ENCODE data around the gene SIK3.
"Not testable (repeated sequence)": the region's sequence is repeated elsewhere in the genome, so short reads cannot be mapped to it uniquely, and the experiment has no call there.

The SIK3 gene

GRCh38 chr11:117042689-117043088, 55.5 kb downstream of the SIK3 start:
- DNase-seq: no peak

GRCh38 chr11:117039900-117040299, 58.3 kb downstream of the SIK3 start:
- DNase-seq: no peak

GRCh38 chr11:117039270-117039669, 59.0 kb downstream of the SIK3 start:
- no peak for DNase-seq

DNA sequence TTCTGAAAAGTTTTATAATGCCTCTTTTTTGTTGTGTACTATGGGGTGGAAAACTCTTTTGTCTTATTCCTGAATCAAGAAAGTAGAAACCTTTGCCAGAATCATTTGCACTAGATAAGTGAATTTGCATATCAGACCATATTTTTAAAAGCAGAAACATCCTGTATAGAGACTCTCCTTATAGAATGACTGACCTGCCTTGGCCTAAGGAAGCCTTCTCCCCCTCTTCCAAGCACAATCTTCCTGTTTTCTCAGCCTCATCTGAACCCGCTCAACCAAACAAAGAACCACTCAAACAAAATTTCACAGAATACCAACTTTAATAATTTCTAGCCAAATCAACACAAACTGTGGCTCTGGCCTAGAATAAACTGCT, 60.3 kb downstream of the SIK3 start:
- no peak for DNase-seq

DNA sequence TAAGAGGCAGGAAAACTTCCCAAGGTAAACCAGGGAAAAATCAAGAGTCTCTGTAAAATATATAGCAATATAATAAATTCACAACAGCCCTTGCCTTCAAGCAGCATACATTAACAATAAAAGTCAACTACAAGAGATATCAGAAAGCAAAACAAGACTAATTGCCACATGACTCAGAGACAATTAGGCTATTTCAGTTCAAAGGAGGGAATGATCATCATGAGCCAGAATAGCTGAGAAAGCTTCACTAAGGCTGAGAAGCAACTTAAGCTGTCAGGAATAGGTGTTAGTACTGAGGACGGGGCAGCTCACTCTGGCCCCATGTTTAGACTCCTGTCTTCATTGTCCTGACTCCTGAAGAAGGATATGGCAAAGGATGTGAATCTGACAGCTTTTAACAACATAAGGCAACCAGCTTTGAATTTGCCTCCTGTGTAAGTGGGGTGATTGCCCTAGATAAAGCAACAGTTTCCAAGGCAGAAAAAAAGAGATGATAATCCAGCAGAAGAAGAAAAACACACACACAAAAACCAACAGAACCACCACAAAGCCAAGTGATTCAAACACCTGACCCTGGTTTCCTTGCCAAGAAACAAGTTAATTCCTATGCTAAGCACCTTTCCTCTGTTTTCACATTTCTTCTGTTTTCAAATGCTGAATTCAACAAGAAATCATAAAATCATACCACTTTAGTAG, 60.8 kb downstream of the SIK3 start:
- DNase-seq: no peak

- no peak for DNase-seq
Observed at GRCh38 chr11:117034901-117035300, 63.3 kb downstream of the SIK3 start.

DNA sequence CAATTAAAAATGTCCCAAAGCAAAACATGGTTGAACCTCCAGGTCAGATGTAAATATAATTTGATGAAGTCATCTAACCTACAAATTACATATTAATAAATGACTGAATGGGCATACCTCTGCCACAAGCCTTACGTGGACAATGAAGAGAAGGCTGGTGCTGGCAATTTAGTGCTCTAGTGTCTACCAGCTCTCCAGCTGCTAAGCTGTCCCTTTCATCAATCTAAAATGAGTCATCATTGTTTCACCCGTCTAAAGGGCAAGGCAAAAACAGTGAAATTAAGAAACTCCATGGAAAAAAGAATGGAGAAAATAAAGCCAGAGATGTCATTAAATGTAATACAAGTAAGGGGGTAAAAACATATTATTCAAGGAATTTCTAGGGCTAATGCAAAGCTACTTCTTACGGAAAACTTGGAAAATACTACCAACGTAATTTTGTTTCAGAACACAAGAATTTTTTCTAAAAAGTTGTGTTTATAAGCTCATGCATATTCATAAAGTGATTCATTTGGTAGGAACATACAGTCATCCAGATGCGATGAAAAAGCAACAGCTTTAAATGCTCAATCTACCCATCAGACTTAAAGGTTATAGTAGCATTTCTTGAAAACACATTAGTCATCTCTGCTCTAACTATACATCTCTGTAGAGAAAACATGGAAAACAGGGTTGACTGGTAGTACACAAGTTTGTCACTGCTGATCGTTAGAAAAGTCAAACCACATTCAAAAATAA, 71.5 kb downstream of the SIK3 start:
- DNase-seq: no peak

- not testable (repeated sequence) for DNase-seq
Observed at GRCh38 chr11:117023707-117024106, 74.5 kb downstream of the SIK3 start.

- DNase-seq: no peak
Observed at GRCh38 chr11:117023178-117023577, 75.0 kb downstream of the SIK3 start.

DNA sequence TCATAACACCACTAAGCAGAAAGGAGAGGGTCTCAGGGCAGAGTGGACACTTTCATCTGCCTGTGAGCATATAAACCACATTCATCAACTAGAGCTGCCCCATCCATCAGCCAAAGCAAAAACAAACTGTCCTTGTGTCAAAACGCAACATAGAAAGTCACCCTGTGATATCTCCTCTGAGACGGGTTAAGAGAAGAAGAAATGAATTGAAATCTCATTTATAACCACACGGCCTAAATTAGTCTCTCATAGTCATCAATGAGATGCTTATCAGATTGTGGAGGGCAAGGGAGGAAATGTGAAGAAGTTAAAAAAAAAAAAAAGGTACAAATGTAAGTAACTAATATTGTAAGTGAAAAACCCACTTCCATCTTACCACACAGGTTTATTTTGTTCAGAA, 75.7 kb downstream of the SIK3 start:
- DNase-seq: no peak

DNA sequence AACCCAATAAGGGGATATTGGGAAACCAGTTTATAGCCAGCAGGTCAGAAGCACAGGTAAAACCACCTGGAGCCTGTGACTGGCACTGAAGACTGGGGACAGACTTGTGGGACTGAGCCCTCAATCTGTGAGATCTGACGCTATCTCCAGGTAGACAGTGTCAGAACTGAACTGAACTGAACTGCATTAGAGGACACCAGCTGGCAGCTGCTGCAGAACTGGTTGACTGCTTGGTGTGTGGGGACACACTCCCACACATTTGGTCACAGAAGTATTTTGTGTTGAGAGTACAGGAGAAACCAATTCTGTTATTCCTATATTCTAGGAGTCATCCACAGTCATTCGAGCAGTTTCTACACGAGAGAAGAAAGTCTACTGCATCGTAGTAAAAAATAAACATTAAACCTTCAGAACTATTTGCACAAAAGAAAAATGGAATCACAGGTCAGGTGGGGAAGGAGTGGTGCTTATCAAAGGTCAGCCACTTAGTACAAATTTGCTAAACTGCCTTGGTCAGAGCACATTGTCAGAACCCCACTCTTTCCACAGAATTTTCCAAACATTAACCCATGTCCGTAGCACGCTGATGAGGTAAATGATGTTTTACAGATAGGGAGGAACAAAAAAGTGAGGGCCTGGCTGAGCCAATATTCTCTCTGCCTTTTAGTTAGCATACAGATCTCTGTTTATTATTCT, 77.2 kb downstream of the SIK3 start:
- DNase-seq: no peak

DNA sequence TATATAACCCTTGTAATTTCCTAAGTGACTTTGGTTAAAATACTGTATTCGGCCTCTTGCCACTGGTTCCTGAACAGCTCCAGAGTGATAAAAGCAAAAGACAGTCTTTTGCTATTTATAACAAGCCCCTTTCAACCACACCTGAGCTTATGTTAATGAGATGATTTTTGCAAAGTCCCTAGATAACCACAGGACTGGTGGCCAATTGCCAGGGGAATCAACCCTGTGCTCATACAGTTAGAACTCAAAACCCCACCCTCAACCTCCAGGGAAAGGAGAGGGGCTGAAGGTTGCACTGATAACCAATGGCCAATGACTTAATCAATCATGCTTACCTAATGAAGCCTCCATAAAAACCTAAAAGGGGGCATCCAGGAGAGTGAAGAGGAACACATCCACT, 77.9 kb downstream of the SIK3 start:
- no peak for DNase-seq

DNA sequence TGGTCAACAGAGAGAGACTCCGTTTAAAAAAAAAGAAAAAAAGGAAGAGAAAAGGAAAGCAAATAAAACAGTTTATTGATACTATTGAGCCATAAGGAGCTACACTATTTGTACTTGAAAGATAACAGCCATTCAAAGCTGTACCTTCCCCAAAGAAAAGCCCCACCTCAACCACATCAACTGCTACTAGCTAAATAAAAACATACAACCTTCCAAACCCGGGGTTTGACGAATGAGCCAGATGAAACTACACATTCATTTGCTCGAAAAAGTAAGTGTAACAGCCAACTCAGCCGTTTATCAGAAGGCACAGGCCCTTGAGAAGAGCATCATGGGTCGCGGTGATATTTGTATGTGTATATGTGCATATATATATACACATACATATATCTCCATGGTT, 78.4 kb downstream of the SIK3 start:
- DNase-seq: no peak

GRCh38 chr11:117017456-117017855, 80.8 kb downstream of the SIK3 start:
- DNase-seq: no peak

DNA sequence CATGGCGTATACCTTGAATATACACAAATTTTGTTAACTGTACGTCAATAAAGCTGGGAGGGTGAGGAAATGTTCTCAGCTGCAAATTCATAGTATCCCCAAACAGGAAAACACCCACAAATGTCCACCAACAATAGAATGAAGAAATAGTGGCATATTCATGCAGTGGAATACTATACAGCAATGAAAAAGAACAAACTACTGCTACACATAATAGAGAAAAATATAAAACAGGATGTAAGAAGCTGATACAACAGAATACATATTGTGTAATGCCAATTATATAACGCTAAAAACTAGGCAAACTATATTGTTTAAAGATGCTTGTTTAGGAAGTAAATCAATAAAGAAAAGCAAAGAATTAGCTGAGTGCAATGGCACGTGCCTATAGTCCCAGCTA, 81.5 kb downstream of the SIK3 start:
- no peak for DNase-seq

DNA sequence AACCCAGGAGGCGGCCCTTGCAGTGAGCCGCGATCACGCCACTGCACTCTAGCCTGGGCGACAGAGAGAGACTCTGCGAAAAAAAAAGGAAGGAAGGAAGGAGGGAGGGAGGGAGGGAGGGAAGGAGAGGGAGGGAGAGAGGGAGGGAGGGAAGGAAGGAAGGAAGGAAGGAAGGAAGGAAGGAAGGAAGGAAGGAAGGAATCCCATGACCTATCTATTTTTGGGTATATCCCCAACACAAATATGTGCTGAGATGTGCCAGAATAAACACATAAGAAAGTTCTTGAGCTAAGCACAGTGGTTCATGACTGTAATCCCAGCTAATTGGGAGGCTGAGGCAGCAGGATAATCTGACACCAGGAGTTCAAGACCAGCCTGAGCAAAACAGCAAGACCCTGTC, 82.0 kb downstream of the SIK3 start:
- no peak for DNase-seq

DNA sequence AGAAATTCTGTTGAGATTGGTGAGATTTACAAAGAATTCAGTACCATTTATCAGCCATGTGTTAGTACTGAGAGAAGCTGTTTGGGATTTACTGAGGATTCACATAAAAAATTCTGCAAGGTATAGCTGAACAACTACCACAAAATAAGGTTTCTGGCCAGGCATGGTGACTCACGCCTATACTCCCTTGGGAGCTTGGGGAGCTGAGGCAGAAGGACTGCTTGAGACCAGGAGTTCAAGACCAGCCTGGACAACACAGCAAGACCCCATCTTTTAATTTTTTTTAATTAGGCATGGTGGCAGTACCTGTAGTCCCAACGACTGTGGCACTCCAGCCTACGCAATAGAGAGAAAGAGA, 86.7 kb downstream of the SIK3 start:
- no peak for DNase-seq

DNA sequence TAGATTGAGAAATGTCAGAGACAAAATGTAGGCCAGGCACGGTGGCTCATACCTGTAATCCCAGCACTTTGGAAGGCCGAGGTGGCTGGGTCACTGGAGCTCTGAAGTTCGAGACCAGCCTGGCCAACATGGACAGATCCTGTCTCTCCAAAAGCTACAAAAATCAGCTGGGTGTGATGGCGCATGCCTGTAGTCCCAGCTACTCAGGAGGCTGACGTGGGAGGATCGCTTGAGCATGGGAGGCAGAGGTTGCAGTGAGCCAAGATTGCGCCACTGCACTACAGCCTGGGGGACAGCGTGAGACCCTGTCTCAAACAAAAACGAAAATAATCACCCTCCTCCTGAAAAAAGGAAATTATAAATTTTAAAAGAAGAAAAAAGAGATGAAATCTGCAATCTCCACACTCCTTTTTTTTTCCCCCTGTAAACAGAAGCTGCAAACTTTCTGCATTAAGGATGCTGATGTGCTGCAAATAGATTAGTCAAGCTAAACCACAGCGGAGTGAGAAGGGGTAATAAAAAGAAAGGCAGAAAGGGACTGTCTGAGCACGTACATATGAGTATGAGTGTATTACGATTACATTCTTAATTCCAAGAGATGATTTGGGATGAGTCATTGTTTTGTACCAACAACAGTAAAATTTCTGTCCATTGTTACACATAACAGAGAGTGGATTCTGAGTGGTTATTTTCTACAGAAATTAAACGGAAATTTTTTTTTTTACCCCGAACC, 87.3 kb downstream of the SIK3 start:
- DNase-seq: no peak

- no peak for DNase-seq
Observed at GRCh38 chr11:117009905-117010605, 88.2 kb downstream of the SIK3 start.

- no peak for DNase-seq
Observed at GRCh38 chr11:117005758-117006157, 92.5 kb downstream of the SIK3 start.

GRCh38 chr11:117002639-117003299, 95.5 kb downstream of the SIK3 start:
- DNase-seq: no peak

DNA sequence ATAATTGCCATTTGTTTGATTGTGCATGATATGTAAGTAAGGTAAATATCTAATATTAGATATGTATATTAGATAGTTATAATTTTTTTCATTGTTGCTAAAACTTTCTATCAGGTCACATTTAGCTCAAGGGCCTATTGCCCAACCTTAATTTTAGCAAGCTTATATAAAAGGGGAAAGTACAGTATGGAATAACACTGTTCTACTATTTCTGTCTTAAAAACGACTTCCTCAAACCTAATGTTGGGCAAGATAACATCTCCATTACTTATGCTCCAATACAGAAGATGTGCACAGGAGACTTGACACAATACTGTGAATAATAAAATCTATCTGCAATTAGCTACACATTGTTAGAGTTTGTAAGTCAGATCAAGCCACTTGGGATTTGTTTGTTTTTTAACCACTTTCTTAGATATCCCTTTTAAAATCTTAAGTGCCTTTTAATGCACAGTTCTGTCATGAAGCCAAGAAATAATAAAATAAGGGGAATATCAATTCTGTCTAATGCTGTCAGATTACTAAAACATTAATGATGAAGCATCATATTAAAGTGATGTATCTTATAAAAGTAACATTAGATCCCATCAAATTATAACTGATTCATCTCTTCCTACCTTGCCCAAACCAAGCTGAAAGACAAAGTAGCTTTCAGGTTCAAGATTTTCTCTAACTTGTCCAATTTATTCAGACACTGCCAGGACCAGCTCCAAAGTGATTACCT, 98.1 kb downstream of the SIK3 start:
- DNase-seq: no peak
